Measurements from ENCODE around the gene MCTP1. TPM values are rescaled to one million over a fixed set of nuclear protein-coding genes. Genes with fewer than 3 reads are reported as not detected.

MCTP1 gene
- total RNA-seq, 2 donors from 2014 or later = 0.28 to 1.2 TPM

- peaks cover 12% of the 10 kb centered on the region for H3K4me1 Mint-ChIP-seq (ENCODE audit: low read depth)
- no peaks in the 10 kb centered on the region for H3K27me3 Mint-ChIP-seq (ENCODE audit: low read depth)
- no peaks in the 10 kb centered on the region for H3K36me3 Mint-ChIP-seq (ENCODE audit: insufficient read depth in 2 of 2)
- DNase-seq (no peak), ATAC-seq (replicated peaks in 1 of 2) (no peak)
- no peak overlapping the region for H3K27ac Mint-ChIP-seq
- H3K4me3 Mint-ChIP-seq = no peak overlapping the region
- no peaks in the 10 kb centered on the region for H3K9me3 Mint-ChIP-seq
Measured at GRCh38 chr5:94744906-94745305, 540.0 kb downstream of the MCTP1 start.

GRCh38 chr5:94742852-94743251 is 542.0 kb downstream of the MCTP1 start:
- Mint-ChIP-seq H3K4me1 (ENCODE audit: low read depth) (peaks cover 12% of the 10 kb centered on the region), H3K36me3 (ENCODE audit: insufficient read depth in 2 of 2) (no peaks in the 10 kb centered on the region), H3K27me3 (ENCODE audit: low read depth) (no peaks in the 10 kb centered on the region), H3K27ac (no peak overlapping the region), H3K4me3 (no peak overlapping the region), H3K9me3 (no peaks in the 10 kb centered on the region)
- DNase-seq = no peak
- no peak for ATAC-seq (replicated peaks in 1 of 2)

- Mint-ChIP-seq H3K27ac (no peak overlapping the region), H3K4me1 (ENCODE audit: low read depth) (peaks cover under 1% of the 10 kb centered on the region), H3K4me3 (no peak overlapping the region), H3K36me3 (ENCODE audit: insufficient read depth in 2 of 2) (no peaks in the 10 kb centered on the region), H3K27me3 (ENCODE audit: low read depth) (no peaks in the 10 kb centered on the region), H3K9me3 (no peaks in the 10 kb centered on the region)
- ATAC-seq (replicated peaks in 1 of 2) = no peak
- no peak for DNase-seq
Measured at GRCh38 chr5:94740286-94740685, 544.6 kb downstream of the MCTP1 start.

- no peak overlapping the region for H3K4me3 Mint-ChIP-seq
- no peaks in the 10 kb centered on the region for H3K4me1 Mint-ChIP-seq (ENCODE audit: low read depth)
- H3K9me3 Mint-ChIP-seq = no peaks in the 10 kb centered on the region
- ATAC-seq (replicated peaks in 1 of 2) (no peak), DNase-seq (no peak)
- no peaks in the 10 kb centered on the region for H3K36me3 Mint-ChIP-seq (ENCODE audit: insufficient read depth in 2 of 2)
- no peaks in the 10 kb centered on the region for H3K27me3 Mint-ChIP-seq (ENCODE audit: low read depth)
- H3K27ac Mint-ChIP-seq = no peak overlapping the region
Measured at GRCh38 chr5:94736498-94736897, 548.4 kb downstream of the MCTP1 start.

- H3K36me3 Mint-ChIP-seq (ENCODE audit: insufficient read depth in 2 of 2) = no peaks in the 10 kb centered on the region
Measured at GRCh38 chr5:94731471-94731870, 553.4 kb downstream of the MCTP1 start.

GRCh38 chr5:94725142-94725541 is 559.8 kb downstream of the MCTP1 start:
- ATAC-seq (replicated peaks in 1 of 2) (no peak), DNase-seq (no peak)
- Mint-ChIP-seq H3K36me3 (ENCODE audit: insufficient read depth in 2 of 2) (no peaks in the 10 kb centered on the region), H3K4me1 (ENCODE audit: low read depth) (no peaks in the 10 kb centered on the region), H3K4me3 (no peak overlapping the region), H3K27me3 (ENCODE audit: low read depth) (peaks cover 7% of the 10 kb centered on the region), H3K27ac (no peak overlapping the region), H3K9me3 (no peaks in the 10 kb centered on the region)

More at GRCh38 chr5:94731471-94731870, 553.4 kb downstream of the MCTP1 start:
- DNase-seq = no peak
- Mint-ChIP-seq H3K27me3 (ENCODE audit: low read depth) (no peaks in the 10 kb centered on the region), H3K27ac (no peak overlapping the region), H3K4me3 (no peak overlapping the region), H3K9me3 (no peaks in the 10 kb centered on the region), H3K4me1 (ENCODE audit: low read depth) (no peaks in the 10 kb centered on the region)
- ATAC-seq (replicated peaks in 1 of 2) = no peak

GRCh38 chr5:94715768-94716167 is 569.1 kb downstream of the MCTP1 start:
- no peak for ATAC-seq (replicated peaks in 1 of 2)
- H3K27me3 Mint-ChIP-seq (ENCODE audit: low read depth) = no peaks in the 10 kb centered on the region
- no peak overlapping the region for H3K27ac Mint-ChIP-seq
- H3K36me3 Mint-ChIP-seq (ENCODE audit: insufficient read depth in 2 of 2) = no peaks in the 10 kb centered on the region
- no peaks in the 10 kb centered on the region for H3K4me1 Mint-ChIP-seq (ENCODE audit: low read depth)
- no peak overlapping the region for H3K4me3 Mint-ChIP-seq
- H3K9me3 Mint-ChIP-seq = peaks cover 0 to 1% of the 10 kb centered on the region in 2 donors
- DNase-seq = no peak

GRCh38 chr5:94711785-94712184 is 573.1 kb downstream of the MCTP1 start:
- DNase-seq (no peak), ATAC-seq (replicated peaks in 1 of 2) (no peak)
- H3K27me3 Mint-ChIP-seq (ENCODE audit: low read depth) = no peaks in the 10 kb centered on the region
- no peaks in the 10 kb centered on the region for H3K9me3 Mint-ChIP-seq
- H3K4me1 Mint-ChIP-seq (ENCODE audit: low read depth) = no peaks in the 10 kb centered on the region
- H3K4me3 Mint-ChIP-seq = no peak overlapping the region
- H3K27ac Mint-ChIP-seq = no peak overlapping the region
- H3K36me3 Mint-ChIP-seq (ENCODE audit: insufficient read depth in 2 of 2) = peaks cover 0 to 2% of the 10 kb centered on the region in 2 donors

- H3K9me3 Mint-ChIP-seq = no peaks in the 10 kb centered on the region
- no peaks in the 10 kb centered on the region for H3K27me3 Mint-ChIP-seq (ENCODE audit: low read depth)
- no peak overlapping the region for H3K27ac Mint-ChIP-seq
- ATAC-seq (replicated peaks in 1 of 2) (no peak), DNase-seq (no peak)
- peaks cover 0 to 2% of the 10 kb centered on the region in 2 donors for H3K36me3 Mint-ChIP-seq (ENCODE audit: insufficient read depth in 2 of 2)
- H3K4me1 Mint-ChIP-seq (ENCODE audit: low read depth) = no peaks in the 10 kb centered on the region
- no peak overlapping the region for H3K4me3 Mint-ChIP-seq
Measured at GRCh38 chr5:94709277-94709676, 575.6 kb downstream of the MCTP1 start.

GRCh38 chr5:94707359-94707758 is 577.5 kb downstream of the MCTP1 start:
- no peaks in the 10 kb centered on the region for H3K27me3 Mint-ChIP-seq (ENCODE audit: low read depth)
- no peak overlapping the region for H3K4me3 Mint-ChIP-seq
- no peaks in the 10 kb centered on the region for H3K9me3 Mint-ChIP-seq
- H3K4me1 Mint-ChIP-seq (ENCODE audit: low read depth) = no peaks in the 10 kb centered on the region
- ATAC-seq (replicated peaks in 1 of 2) (no peak), DNase-seq (no peak)
- H3K27ac Mint-ChIP-seq = no peak overlapping the region
- H3K36me3 Mint-ChIP-seq (ENCODE audit: insufficient read depth in 2 of 2) = peaks cover 0 to 2% of the 10 kb centered on the region in 2 donors

GRCh38 chr5:94705427-94705826 is 579.5 kb downstream of the MCTP1 start:
- peaks cover 3% of the 10 kb centered on the region for H3K4me1 Mint-ChIP-seq (ENCODE audit: low read depth)
- DNase-seq (no peak), ATAC-seq (replicated peaks in 1 of 2) (no peak)
- H3K4me3 Mint-ChIP-seq = no peak overlapping the region
- no peaks in the 10 kb centered on the region for H3K27me3 Mint-ChIP-seq (ENCODE audit: low read depth)
- H3K36me3 Mint-ChIP-seq (ENCODE audit: insufficient read depth in 2 of 2) = peaks cover 0 to 2% of the 10 kb centered on the region in 2 donors
- H3K9me3 Mint-ChIP-seq = no peaks in the 10 kb centered on the region
- H3K27ac Mint-ChIP-seq = no peak overlapping the region

- H3K4me3 Mint-ChIP-seq = no peak overlapping the region
- H3K27me3 Mint-ChIP-seq (ENCODE audit: low read depth) = no peaks in the 10 kb centered on the region
- H3K9me3 Mint-ChIP-seq = no peaks in the 10 kb centered on the region
- H3K27ac Mint-ChIP-seq = no peak overlapping the region
- no peak for ATAC-seq (replicated peaks in 1 of 2)
- DNase-seq = no peak
- H3K4me1 Mint-ChIP-seq (ENCODE audit: low read depth) = peaks cover 5% of the 10 kb centered on the region
- H3K36me3 Mint-ChIP-seq (ENCODE audit: insufficient read depth in 2 of 2) = peaks cover 0 to 1% of the 10 kb centered on the region in 2 donors
Measured at GRCh38 chr5:94702729-94703128, 582.2 kb downstream of the MCTP1 start.

GRCh38 chr5:94700592-94700991 is 584.3 kb downstream of the MCTP1 start:
- H3K4me3 Mint-ChIP-seq = no peak overlapping the region
- H3K27me3 Mint-ChIP-seq (ENCODE audit: low read depth) = no peaks in the 10 kb centered on the region
- H3K9me3 Mint-ChIP-seq = no peaks in the 10 kb centered on the region
- H3K4me1 Mint-ChIP-seq (ENCODE audit: low read depth) = peaks cover 5% of the 10 kb centered on the region
- ATAC-seq (replicated peaks in 1 of 2) (peak; percentile 39 to 80), DNase-seq (no peak)
- H3K27ac Mint-ChIP-seq = no peak overlapping the region
- peaks cover 0 to 1% of the 10 kb centered on the region in 2 donors for H3K36me3 Mint-ChIP-seq (ENCODE audit: insufficient read depth in 2 of 2)

- Mint-ChIP-seq H3K27ac (no peak overlapping the region), H3K36me3 (ENCODE audit: insufficient read depth in 2 of 2) (peaks cover 0 to 1% of the 10 kb centered on the region in 2 donors), H3K27me3 (ENCODE audit: low read depth) (no peaks in the 10 kb centered on the region), H3K9me3 (no peaks in the 10 kb centered on the region), H3K4me1 (ENCODE audit: low read depth) (peaks cover 5% of the 10 kb centered on the region), H3K4me3 (no peak overlapping the region)
- DNase-seq = no peak
- ATAC-seq (replicated peaks in 1 of 2) = no peak
Measured at GRCh38 chr5:94699562-94699961, 585.3 kb downstream of the MCTP1 start.

Measured in activated T-cell treated with anti-CD3 and anti-CD28 coated beads, Interleukin-2, amount 50 U/mL, for 72 hours (primary cell).